ENCODE data around the gene ACACB. TPM values are rescaled to one million over a fixed set of nuclear protein-coding genes. Genes with fewer than 3 reads are reported as not detected.
A peak's percentile ranks its signal among the peaks of the same experiment; 100 is the strongest.

The ACACB gene
- total RNA-seq, 3 donors from 2014 or later (not counting 1 experiment from before 2014, with no cell fraction given) = 4.1 to 14.3 (median 8.4) TPM

- Mint-ChIP-seq H3K4me1 (peaks cover 16 to 17% of the 10 kb centered on the region in 2 donors), H3K36me3 (no peaks in the 10 kb centered on the region), H3K9me3 (no peaks in the 10 kb centered on the region), H3K27ac (no peak overlapping the region), H3K27me3 (ENCODE audit: low read depth in 2 of 2) (peaks cover 0 to 9% of the 10 kb centered on the region in 2 donors), H3K4me3 (peak overlapping the region; percentile 49)
- TF ChIP-seq, protein P1, sequence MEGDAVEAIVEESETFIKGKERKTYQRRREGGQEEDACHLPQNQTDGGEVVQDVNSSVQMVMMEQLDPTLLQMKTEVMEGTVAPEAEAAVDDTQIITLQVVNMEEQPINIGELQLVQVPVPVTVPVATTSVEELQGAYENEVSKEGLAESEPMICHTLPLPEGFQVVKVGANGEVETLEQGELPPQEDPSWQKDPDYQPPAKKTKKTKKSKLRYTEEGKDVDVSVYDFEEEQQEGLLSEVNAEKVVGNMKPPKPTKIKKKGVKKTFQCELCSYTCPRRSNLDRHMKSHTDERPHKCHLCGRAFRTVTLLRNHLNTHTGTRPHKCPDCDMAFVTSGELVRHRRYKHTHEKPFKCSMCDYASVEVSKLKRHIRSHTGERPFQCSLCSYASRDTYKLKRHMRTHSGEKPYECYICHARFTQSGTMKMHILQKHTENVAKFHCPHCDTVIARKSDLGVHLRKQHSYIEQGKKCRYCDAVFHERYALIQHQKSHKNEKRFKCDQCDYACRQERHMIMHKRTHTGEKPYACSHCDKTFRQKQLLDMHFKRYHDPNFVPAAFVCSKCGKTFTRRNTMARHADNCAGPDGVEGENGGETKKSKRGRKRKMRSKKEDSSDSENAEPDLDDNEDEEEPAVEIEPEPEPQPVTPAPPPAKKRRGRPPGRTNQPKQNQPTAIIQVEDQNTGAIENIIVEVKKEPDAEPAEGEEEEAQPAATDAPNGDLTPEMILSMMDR (IDR thresholded peaks at IDR 0.05) = no peak
- H3K9me3 ChIP-seq (ENCODE audit: control insufficient read depth, insufficient read depth, low read length) = no peaks in the 10 kb centered on the region
- peaks cover 15% of the 10 kb centered on the region for H3K4me1 ChIP-seq (ENCODE audit: control insufficient read depth, insufficient read depth, low read length)
- H3K4me3 ChIP-seq (ENCODE audit: low read length) = no peak overlapping the region
- no peak for ATAC-seq
- no peak overlapping the region for H3K27ac ChIP-seq (ENCODE audit: low read length)
- 96% methylated on average over 4 of the region's 5 CpGs for WGBS (ENCODE audit: insufficient coverage)
- DNase-seq = no peak
- intact Hi-C loops (cut with micrococcal nuclease) = no loop called here
- no peaks in the 10 kb centered on the region for H3K36me3 ChIP-seq (ENCODE audit: control insufficient read depth, insufficient read depth, low read length)
- H3K27me3 ChIP-seq (ENCODE audit: control insufficient read depth, insufficient read depth, low read length) = no peaks in the 10 kb centered on the region
Observed at GRCh38 chr12:109156036-109156435, 39.6 kb downstream of the ACACB start.

DNA sequence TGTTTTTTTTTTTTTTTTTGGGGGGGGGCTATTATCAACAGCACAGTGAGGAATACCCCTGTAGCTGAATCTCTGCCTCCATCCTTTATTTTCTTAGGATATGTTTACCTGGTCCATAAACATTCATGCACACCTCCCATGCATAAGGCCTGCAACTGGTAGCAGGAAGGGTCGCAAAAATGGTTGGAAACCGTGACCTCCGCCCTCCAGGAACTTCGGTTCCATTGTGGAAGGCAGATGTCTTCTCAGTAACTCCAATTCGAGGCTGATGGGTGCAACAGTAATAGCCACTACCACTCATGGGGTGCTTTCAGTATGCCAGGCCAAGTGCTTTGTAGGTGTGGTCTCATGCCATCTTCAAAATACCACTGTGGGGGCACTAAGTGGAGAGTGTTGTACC is 40.2 kb downstream of the ACACB start:
- no peak for ATAC-seq
- no peaks in the 10 kb centered on the region for H3K36me3 Mint-ChIP-seq
- WGBS (ENCODE audit: insufficient coverage) = 96% methylated on average over 5 of the region's 5 CpGs

GRCh38 chr12:109157986-109158385 is 41.6 kb downstream of the ACACB start:
- H3K4me1 ChIP-seq (ENCODE audit: control insufficient read depth, insufficient read depth, low read length) = peaks cover 15% of the 10 kb centered on the region
- H3K27ac ChIP-seq (ENCODE audit: low read length) = no peak overlapping the region
- H3K27me3 ChIP-seq (ENCODE audit: control insufficient read depth, insufficient read depth, low read length) = no peaks in the 10 kb centered on the region
- no peak overlapping the region for H3K4me3 Mint-ChIP-seq
- ATAC-seq (no peak), DNase-seq (no peak)
- no peaks in the 10 kb centered on the region for H3K36me3 ChIP-seq (ENCODE audit: control insufficient read depth, insufficient read depth, low read length)
- no peaks in the 10 kb centered on the region for H3K9me3 Mint-ChIP-seq
- H3K36me3 Mint-ChIP-seq = no peaks in the 10 kb centered on the region
- TF ChIP-seq, protein P1 (IDR thresholded peaks at IDR 0.05) = no peak
- no peaks in the 10 kb centered on the region for H3K9me3 ChIP-seq (ENCODE audit: control insufficient read depth, insufficient read depth, low read length)
- H3K27me3 Mint-ChIP-seq (ENCODE audit: low read depth in 2 of 2) = no peaks in the 10 kb centered on the region
- 26% methylated on average over 4 of the region's 5 CpGs for WGBS (ENCODE audit: insufficient coverage)
- no peak overlapping the region for H3K4me3 ChIP-seq (ENCODE audit: low read length)
- no peak overlapping the region for H3K27ac Mint-ChIP-seq
- peaks cover 16 to 17% of the 10 kb centered on the region in 2 donors for H3K4me1 Mint-ChIP-seq
- intact Hi-C loops (cut with micrococcal nuclease) = no loop called here

More for the DNA sequence above, 40.2 kb downstream of the ACACB start:
- peaks cover 16 to 17% of the 10 kb centered on the region in 2 donors for H3K4me1 Mint-ChIP-seq
- H3K27ac Mint-ChIP-seq = no peak overlapping the region
- peaks cover 15% of the 10 kb centered on the region for H3K4me1 ChIP-seq (ENCODE audit: control insufficient read depth, insufficient read depth, low read length)
- DNase-seq = no peak
- no peaks in the 10 kb centered on the region for H3K9me3 Mint-ChIP-seq
- no peaks in the 10 kb centered on the region for H3K36me3 ChIP-seq (ENCODE audit: control insufficient read depth, insufficient read depth, low read length)
- H3K4me3 Mint-ChIP-seq = peak overlapping the region; percentile 6
- TF ChIP-seq, protein P1 (IDR thresholded peaks at IDR 0.05) = no peak
- intact Hi-C loops (cut with micrococcal nuclease) = no loop called here
- H3K27me3 ChIP-seq (ENCODE audit: control insufficient read depth, insufficient read depth, low read length) = no peaks in the 10 kb centered on the region
- H3K27ac ChIP-seq (ENCODE audit: low read length) = no peak overlapping the region
- H3K9me3 ChIP-seq (ENCODE audit: control insufficient read depth, insufficient read depth, low read length) = no peaks in the 10 kb centered on the region
- no peak overlapping the region for H3K4me3 ChIP-seq (ENCODE audit: low read length)
- H3K27me3 Mint-ChIP-seq (ENCODE audit: low read depth in 2 of 2) = peaks cover 0 to 8% of the 10 kb centered on the region in 2 donors

- Mint-ChIP-seq H3K27ac (no peak overlapping the region), H3K27me3 (ENCODE audit: low read depth in 2 of 2) (no peaks in the 10 kb centered on the region), H3K36me3 (no peaks in the 10 kb centered on the region), H3K4me3 (no peak overlapping the region), H3K4me1 (peaks cover 2 to 3% of the 10 kb centered on the region in 2 donors), H3K9me3 (no peaks in the 10 kb centered on the region)
- WGBS (ENCODE audit: insufficient coverage) = 95% methylated on average over 7 of the region's 7 CpGs
- DNase-seq (no peak), ATAC-seq (no peak)
- no peaks in the 10 kb centered on the region for H3K4me1 ChIP-seq (ENCODE audit: control insufficient read depth, insufficient read depth, low read length)
- TF ChIP-seq, protein P1 (IDR thresholded peaks at IDR 0.05) = no peak
- no peak overlapping the region for H3K27ac ChIP-seq (ENCODE audit: low read length)
- no peaks in the 10 kb centered on the region for H3K27me3 ChIP-seq (ENCODE audit: control insufficient read depth, insufficient read depth, low read length)
- H3K9me3 ChIP-seq (ENCODE audit: control insufficient read depth, insufficient read depth, low read length) = no peaks in the 10 kb centered on the region
- no peaks in the 10 kb centered on the region for H3K36me3 ChIP-seq (ENCODE audit: control insufficient read depth, insufficient read depth, low read length)
- H3K4me3 ChIP-seq (ENCODE audit: low read length) = no peak overlapping the region
- intact Hi-C loops (cut with micrococcal nuclease) = no loop called here
Observed at GRCh38 chr12:109160433-109160832, 44.0 kb downstream of the ACACB start.

Measured in natural killer cell (primary cell).